Fibroblast of lung (primary cell): ENCODE measurements around the gene GNB2.

Source experiments
- EZH2 ChIP-seq: IDR thresholded peaks from 2 replicates; pipeline ENCODE4 v1.5.1; 2012; ENCODE audit warnings: low read length, control low read depth, mild to moderate bottlenecking; ENCODE audit errors: missing control alignments
- TF ChIP-seq, protein P1 (sequence below), 2 donors: IDR thresholded peaks in 1 of 2; conservative IDR thresholded peaks in 1 of 2; 1 replicate in 1 of 2; 2 replicates in 1 of 2; pipeline ENCODE4 v1.5.1; 2011 to 2012; ENCODE audit warnings: low read length in 2 of 2, control low read depth in 1 of 2, inconsistent platforms in 1 of 2, low read depth in 1 of 2, mild to moderate bottlenecking in 1 of 2

DNA sequence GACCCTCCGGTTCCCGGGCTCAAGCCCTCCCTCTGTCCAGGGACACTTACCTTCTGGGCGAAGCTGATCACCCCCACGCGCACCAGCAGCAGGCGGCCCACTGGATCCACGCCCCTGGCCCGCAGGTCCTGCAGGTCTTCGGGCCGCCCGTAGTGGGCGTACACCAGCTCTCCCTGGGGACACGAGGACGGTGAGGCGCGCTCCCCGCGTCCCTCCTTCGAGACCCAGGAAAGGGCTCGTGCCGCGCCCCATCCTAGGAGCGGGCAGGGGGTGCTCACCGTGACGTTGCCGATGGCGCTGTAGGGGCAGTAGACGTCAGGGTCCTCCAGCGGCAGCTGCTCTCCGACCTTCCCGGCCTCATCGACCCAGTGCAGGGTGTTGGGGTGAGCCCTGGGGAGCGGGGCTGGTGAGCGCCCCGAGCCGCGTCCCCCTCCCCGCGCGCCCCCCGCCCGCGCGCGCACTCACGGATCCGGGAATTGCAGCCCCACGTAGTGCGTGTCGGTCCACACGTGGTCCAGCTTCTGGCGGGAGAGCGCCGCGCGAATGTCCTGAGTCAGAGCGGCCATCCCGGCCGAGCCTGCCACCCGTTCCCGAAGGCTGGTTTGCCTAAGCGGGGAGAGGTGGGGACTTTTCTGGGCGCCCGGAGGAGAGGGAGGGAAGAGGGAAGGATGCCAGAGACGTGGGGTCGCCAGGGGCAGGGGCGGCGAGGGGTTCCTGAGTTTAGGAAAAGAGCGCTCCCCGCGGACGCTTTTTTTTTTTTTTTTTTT lies 40.4 kb upstream of the GNB2 start:
- TF ChIP-seq, protein P1, sequence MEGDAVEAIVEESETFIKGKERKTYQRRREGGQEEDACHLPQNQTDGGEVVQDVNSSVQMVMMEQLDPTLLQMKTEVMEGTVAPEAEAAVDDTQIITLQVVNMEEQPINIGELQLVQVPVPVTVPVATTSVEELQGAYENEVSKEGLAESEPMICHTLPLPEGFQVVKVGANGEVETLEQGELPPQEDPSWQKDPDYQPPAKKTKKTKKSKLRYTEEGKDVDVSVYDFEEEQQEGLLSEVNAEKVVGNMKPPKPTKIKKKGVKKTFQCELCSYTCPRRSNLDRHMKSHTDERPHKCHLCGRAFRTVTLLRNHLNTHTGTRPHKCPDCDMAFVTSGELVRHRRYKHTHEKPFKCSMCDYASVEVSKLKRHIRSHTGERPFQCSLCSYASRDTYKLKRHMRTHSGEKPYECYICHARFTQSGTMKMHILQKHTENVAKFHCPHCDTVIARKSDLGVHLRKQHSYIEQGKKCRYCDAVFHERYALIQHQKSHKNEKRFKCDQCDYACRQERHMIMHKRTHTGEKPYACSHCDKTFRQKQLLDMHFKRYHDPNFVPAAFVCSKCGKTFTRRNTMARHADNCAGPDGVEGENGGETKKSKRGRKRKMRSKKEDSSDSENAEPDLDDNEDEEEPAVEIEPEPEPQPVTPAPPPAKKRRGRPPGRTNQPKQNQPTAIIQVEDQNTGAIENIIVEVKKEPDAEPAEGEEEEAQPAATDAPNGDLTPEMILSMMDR (conservative IDR thresholded peaks at IDR 0.05 in 1 of 2, IDR thresholded peaks at IDR 0.05 in 1 of 2; ENCODE audit: low read depth in 1 of 2, low read length in 2 of 2): peak in 1 of 2 donors; percentile 50
- TF ChIP-seq EZH2: peak; percentile 71
